Measurements from ENCODE around the gene C5.
"Not testable (repeated sequence)": the region's sequence is repeated elsewhere in the genome, so short reads cannot be mapped to it uniquely, and the experiment has no call there.

The C5 gene

DNA sequence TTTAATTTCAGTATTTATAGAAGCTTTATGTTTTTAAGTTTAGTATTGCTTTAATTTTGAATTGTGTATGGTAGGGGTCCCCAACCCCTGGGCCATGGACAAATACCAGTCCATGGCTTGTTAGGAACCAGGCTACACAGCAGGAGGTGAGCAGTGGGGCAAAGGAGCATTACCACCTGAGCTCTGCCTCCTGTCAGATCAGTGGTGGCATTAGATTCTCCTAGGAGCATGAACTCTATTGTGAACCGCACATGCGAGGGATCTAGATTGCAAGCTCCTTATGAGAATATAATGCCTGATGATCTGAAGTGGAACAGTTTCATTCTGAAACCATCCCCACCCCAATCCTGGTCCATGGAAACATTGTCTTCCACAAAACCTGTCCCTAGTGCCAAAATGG, 1.9 kb downstream of the C5 start:
- DNase-seq: no peak

DNA sequence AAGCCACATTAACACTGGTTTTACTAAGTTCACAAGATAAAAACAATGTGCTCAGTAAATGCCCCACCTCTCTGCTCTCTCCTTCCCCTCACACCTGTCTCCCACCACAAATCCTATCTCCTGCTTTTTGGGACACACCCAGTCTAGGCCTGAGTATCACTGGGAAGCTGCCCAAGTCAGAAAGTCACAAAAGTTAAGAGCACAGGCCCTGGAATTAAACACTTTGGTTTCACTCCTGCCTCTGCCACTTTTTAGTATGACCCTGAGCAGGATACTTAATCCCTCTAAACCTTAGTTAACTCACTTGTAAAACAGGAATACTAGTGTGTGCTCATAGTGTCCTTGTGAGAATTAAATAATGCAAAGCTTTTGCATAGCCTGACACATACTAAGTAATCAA, 11.3 kb downstream of the C5 start:
- no peak for DNase-seq

GRCh38 chr9:121038362-121038761, 11.7 kb downstream of the C5 start:
- DNase-seq: no peak

DNA sequence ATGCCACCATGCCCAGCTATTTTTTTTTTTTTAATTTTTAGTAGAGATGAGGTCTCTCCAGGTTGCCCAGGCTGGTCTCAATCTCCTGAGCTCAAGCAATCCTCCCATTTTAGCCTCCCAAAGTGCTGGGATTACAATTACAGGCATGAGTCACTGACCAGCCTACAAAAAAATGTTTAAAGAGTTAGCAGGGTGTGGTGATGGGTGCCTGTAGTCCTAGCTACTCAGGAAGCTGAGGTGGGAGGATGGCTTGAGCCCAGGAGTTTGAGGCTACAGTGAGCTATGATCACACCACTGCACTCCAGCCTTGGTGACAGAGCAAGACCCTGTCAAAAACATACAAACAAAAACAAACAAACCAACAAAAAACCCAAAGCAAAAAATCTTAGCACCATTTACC, 14.4 kb downstream of the C5 start:
- DNase-seq: not testable (repeated sequence)

- DNase-seq: no peak
These were observed 15.5 kb downstream of the C5 start for GRCh38 chr9:121034529-121034928.

DNA sequence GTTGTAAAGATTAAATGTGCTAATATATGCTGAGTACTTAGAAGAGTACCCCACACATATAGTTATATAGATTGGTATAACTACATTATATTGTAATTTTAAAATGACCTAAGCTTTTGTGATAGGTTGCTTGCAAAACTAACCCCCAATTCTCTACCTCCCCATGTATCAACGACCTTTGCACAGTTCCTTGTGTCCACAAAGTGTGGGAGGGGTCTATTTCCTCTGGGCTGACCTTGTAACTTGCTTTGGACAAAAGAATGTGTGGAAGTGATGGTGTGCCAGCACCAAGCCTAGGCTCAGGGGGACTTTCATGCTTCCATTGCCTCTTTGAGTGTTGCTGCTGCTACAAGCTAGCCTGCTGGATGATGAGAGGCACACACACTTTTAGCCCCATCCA, 20.6 kb downstream of the C5 start:
- DNase-seq: no peak

GRCh38 chr9:121028285-121028684, 21.8 kb downstream of the C5 start:
- DNase-seq: not testable (repeated sequence)

DNA sequence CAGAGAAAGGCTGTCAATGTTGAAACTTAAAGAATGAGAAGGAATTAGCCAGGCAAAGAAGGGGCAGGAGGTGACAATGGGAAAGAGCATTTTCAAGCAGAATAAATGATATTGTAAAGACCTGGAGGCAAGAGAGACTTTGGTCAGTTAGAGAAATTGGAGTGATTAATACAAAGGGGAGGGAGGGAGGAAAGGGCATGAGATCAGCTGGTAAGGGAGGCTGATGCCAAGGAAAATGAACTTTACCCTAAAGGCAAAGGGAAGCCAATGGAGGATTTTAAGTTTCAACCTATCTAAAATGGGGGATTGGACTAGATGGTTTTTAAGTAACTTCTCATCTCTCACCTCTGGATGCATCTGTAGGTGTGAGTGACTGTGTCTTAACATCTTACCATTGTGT, 23.3 kb downstream of the C5 start:
- DNase-seq: no peak

GRCh38 chr9:121026260-121026691, 23.8 kb downstream of the C5 start:
- DNase-seq: no peak

GRCh38 chr9:121024237-121024636, 25.8 kb downstream of the C5 start:
- DNase-seq: no peak

DNA sequence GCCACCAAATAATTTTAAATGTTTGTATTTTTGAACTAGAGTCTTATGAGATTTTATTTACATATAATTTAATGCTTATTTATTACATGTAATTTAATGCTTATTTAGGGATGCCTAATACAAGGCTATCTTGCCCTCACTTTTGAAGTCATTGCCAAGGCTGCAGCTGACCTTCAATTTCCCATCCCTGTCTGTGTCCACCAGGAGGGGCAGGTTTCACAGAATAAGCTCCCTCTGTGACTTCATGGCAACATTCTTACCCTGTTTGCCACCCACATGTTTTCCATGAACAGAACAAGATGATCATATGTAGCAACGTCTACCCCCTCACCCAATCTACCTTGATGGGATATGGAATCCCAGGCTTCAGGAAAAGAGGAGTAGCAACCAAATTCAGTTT, 27.0 kb downstream of the C5 start:
- no peak for DNase-seq

GRCh38 chr9:121021301-121021700, 28.8 kb downstream of the C5 start:
- DNase-seq: no peak

GRCh38 chr9:121019273-121019672, 30.8 kb downstream of the C5 start:
- no peak for DNase-seq

- DNase-seq: no peak
These were observed 36.2 kb downstream of the C5 start for GRCh38 chr9:121013911-121014310.

DNA sequence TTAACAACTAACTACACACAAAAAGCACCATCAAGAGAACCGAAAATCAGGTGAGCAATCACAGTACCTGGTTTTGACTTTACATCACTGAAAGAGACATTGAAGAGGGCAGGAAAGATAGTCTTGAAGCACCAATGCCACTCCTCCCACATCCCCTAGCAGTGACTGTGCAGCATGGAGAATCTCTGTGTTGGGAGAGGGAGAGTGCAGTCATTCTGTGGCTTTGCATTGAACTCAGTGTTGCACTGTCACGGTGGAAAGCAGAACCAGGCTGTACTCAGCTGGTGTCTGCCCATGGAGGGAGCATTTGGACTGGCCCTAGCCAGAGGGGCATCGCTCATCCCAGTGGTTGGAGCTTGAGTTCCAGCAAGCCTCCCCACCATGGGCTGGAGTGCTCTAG, 40.4 kb downstream of the C5 start:
- no peak for DNase-seq

- no peak for DNase-seq
These were observed 50.8 kb downstream of the C5 start for GRCh38 chr9:120999317-120999716.

- DNase-seq: no peak
These were observed 52.0 kb downstream of the C5 start for GRCh38 chr9:120998111-120998510.

- DNase-seq: no peak
These were observed 52.6 kb downstream of the C5 start for GRCh38 chr9:120997502-120997901.

GRCh38 chr9:120996409-120996808, 53.7 kb downstream of the C5 start:
- no peak for DNase-seq

DNA sequence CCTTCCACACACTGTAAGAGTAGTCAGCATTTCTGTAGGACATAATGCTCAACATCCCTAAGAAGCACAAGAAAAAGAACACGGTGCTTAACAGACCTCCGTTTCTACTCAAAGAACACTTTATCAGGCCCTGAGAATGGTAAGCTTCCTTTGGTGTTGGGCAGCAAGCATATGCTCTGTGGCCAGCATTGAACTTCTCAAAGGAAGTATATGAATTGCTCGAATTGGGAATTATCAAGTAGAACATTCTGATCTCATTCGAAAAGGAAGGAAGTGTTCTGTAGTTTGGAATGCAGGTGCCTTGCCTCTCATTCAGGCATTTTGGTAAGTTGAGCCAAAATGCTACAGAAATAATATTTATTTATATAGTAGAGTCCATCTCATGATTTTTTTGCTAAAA, 61.0 kb downstream of the C5 start:
- DNase-seq: no peak

DNA sequence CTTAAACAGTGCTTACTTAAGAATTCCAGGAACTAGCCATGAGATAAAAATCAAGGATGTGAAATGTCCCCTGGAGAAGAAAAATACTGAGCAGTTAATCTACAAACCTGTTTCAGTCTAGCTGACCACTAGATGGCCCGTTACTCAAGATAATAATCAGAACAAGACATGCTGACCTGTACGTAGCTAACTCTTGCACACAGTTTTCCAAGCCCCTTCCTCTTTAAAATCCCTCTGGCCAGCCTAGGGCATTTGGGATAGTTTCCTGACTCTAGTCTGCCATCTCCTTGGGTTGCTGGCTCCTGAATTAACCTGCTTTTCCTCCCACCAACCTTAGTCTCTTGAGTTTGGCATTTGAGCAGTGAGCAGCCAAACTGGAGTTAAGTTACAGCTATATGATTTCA, 64.3 kb downstream of the C5 start:
- no peak for DNase-seq

DNA sequence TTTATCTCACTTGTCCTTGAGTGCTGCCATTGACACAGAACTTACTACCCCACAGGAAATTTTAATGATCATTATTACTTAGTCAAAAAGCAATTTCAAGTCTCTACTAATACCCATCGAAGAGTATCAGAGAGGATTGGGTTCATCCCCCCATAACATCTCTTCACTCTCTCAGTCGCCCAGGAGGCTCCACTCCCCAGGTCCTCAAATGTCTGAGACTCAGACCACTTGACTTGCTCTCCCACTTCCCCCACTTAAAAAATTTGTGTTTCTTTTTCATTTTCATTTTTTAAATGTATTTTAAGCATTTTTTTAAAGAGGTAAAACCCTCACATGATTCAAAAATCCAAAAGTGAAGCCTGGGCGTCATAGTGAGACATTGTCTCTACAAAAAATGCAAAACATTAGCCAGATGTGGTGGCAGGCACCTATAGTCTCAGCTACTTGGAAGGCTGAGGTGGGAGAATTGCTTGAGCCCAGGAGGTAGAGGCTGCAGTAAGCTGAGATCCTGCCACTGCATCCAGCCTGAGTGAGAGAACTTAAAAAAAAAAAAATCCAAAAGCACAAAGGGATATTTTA, 66.7 kb downstream of the C5 start:
- DNase-seq: no peak

DNA sequence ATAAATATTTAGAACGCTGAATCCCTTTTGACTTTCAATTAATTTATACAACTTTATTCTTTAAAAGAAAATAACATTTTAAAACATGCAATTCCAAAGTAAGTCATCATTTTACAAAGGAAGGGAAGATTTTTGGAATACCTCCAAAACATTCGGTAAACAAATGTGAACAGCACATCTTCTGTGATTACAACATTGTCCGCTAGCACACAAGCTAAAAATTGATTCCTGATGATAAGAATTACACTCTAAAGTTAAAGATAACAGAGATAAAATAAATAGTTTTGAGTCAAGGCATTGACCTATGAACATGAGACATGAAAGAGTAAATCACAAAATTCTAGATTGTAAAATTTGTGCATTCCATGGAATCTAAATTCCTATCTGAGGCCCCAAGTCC, 67.2 kb downstream of the C5 start:
- no peak for DNase-seq

GRCh38 chr9:120980951-120981350, 69.1 kb downstream of the C5 start:
- DNase-seq: no peak

DNA sequence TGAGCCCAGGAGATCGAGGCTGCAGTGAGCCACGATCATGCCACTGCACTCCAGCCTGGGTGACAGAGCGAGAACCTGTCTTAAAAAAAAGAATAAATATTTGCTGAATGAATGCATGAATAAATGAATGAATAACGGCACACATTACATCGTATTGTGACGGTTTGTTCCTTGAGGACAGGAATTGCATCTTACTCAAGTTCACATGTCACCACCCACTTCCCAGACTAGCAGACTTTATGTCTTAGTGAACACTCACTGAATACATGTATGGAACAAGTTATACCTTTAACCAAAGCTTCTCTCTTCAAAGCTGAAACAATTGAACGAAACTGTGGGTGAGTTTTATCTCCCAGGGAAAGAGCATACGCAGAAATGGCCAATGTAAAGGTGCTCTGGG, 70.3 kb downstream of the C5 start:
- no peak for DNase-seq

DNA sequence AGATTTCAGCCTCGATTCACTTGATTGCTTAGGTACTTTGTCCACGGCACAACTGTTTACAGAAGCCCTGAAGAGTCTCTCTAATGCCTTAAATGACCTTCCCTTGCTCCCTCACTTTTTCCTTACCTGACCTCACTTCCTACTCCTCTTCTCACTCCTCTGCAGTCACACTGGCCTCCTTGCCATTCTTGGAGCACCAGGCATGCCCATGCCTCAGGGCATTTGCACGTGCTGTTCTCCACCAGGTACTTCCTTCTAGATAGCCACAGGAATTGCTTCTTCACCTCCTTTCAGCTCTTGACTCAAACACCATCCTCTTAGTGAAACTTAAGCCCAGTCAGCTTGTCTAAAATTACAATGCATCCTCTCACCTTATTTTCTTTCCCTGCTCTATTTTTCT, 71.1 kb downstream of the C5 start:
- no peak for DNase-seq

Measured in 8988T (cell line).